ENCODE data around the gene MSL3B.
A peak's percentile ranks its signal among the peaks of the same experiment; 100 is the strongest.

Gene MSL3B

DNA sequence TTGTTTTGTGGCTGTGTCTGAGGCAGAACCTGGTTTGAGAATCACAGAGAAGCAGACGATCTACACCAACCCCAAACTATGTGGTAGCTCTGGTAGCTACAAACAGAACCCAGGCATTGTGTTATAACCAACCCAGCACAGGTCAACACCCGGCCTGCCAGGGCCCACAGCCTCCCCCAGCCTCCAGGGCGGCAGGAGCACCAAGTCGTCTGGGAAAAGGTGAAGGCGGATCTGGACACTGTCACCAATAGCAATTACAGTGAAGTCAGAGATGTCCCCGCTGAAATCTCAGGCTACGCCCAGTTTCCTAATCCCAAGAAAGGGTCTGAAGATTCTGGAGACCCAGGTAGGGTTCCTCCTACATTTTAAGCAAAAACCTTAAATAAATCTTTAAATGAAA is 17.4 kb downstream of the MSL3B start:
- Mint-ChIP-seq H3K27ac (peak overlapping the region; percentile 9), H3K4me1 (peaks cover 73% of the 10 kb centered on the region), H3K27me3 (no peaks in the 10 kb centered on the region), H3K9me3 (no peaks in the 10 kb centered on the region), H3K36me3 (ENCODE audit: low read depth) (peaks cover 83% of the 10 kb centered on the region), H3K4me3 (no peak overlapping the region)
- ChIA-PET CTCF (no interaction called here), POLR2A (interaction anchor here (1.0 to 3.0 kb wide), 3 partner anchors 9 to 645 kb away, joined by 4 to 12 read pairs (median 5); no protein-coding TSS in a partner anchor)
- DNase-seq = peak; percentile 7

GRCh38 chr2:233849607-233850271 is 18.4 kb downstream of the MSL3B start:
- Mint-ChIP-seq H3K27ac (no peak overlapping the region), H3K4me1 (peaks cover 64% of the 10 kb centered on the region), H3K27me3 (no peaks in the 10 kb centered on the region), H3K36me3 (ENCODE audit: low read depth) (peaks cover 93% of the 10 kb centered on the region), H3K9me3 (no peaks in the 10 kb centered on the region), H3K4me3 (no peak overlapping the region)
- DNase-seq = no peak
- CTCF ChIA-PET = no interaction called here
- POLR2A ChIA-PET = interaction anchor here (1.3 to 3.0 kb wide), 2 partner anchors 11 to 15 kb away, joined by 5 to 12 read pairs; no protein-coding TSS in a partner anchor

GRCh38 chr2:233848276-233848675 is 19.9 kb downstream of the MSL3B start:
- Mint-ChIP-seq H3K4me1 (peaks cover 65% of the 10 kb centered on the region), H3K36me3 (ENCODE audit: low read depth) (peaks cover 98% of the 10 kb centered on the region), H3K27me3 (no peaks in the 10 kb centered on the region), H3K27ac (peak overlapping the region; percentile 21), H3K4me3 (no peak overlapping the region), H3K9me3 (no peaks in the 10 kb centered on the region)
- peak; percentile 3 for DNase-seq
- POLR2A ChIA-PET = interaction anchor here (0.8 kb wide), 1 partner anchor 23 kb away, joined by 3 read pairs; no protein-coding TSS in a partner anchor
- CTCF ChIA-PET = no interaction called here

DNA sequence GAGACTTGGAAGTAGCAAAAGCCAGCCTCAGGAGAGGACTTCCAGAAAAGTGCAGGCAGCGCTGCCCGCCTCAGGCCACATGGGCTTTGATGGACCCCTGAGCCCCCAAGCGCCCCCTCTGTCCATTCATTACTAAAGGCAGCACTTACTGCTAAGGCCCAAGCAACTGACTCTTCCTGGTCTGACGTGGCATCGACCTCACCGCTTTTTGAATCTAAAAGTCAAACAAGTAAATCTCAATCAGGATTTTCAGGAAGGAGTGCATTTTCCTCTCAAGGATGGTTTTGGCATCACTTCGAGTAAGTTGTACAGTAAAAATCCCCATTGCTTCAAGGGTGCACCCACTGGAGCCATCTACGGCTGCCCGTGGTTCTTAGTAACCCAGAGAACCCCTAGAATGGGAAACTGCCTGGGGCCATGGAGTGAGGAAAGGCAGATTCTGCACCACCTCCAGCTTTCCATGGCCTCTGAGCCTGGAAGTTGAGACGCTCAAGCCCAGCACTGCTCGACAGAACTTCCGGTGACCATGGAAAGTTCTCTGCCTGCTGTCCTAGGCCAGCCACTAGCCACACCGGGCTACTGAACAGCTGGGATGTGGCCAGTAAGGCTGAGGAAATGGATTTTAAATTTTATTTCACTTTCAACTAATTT is 20.8 kb downstream of the MSL3B start:
- no peaks in the 10 kb centered on the region for H3K27me3 Mint-ChIP-seq
- ChIA-PET POLR2A (interaction anchor here (0.8 kb wide), 1 partner anchor 24 kb away, joined by 3 read pairs; no protein-coding TSS in a partner anchor), CTCF (no interaction called here)
- no peaks in the 10 kb centered on the region for H3K9me3 Mint-ChIP-seq
- H3K36me3 Mint-ChIP-seq (ENCODE audit: low read depth) = peaks cover 98% of the 10 kb centered on the region
- peak; percentile 4 for DNase-seq
- H3K27ac Mint-ChIP-seq = peak overlapping the region; percentile 10
- peaks cover 65% of the 10 kb centered on the region for H3K4me1 Mint-ChIP-seq
- no peak overlapping the region for H3K4me3 Mint-ChIP-seq

GRCh38 chr2:233846387-233847247 is 21.6 kb downstream of the MSL3B start:
- H3K27me3 Mint-ChIP-seq = no peaks in the 10 kb centered on the region
- peak; percentile 13 for DNase-seq
- H3K27ac Mint-ChIP-seq = no peak overlapping the region
- CTCF ChIA-PET = interaction anchor here (1.6 kb wide), 1 partner anchor 11 kb away, joined by 5 read pairs; no protein-coding TSS in a partner anchor
- H3K4me3 Mint-ChIP-seq = no peak overlapping the region
- peaks cover 63% of the 10 kb centered on the region for H3K4me1 Mint-ChIP-seq
- no peaks in the 10 kb centered on the region for H3K9me3 Mint-ChIP-seq
- H3K36me3 Mint-ChIP-seq (ENCODE audit: low read depth) = peaks cover 98% of the 10 kb centered on the region
- POLR2A ChIA-PET = interaction anchor here (0.8 kb wide), 1 partner anchor 8 kb away, joined by 3 read pairs; no protein-coding TSS in a partner anchor

GRCh38 chr2:233845301-233846060 is 22.7 kb downstream of the MSL3B start:
- ChIA-PET POLR2A (interaction anchor here (0.8 kb wide), 1 partner anchor 9 kb away, joined by 3 read pairs; no protein-coding TSS in a partner anchor), CTCF (interaction anchor here (1.6 kb wide), 1 partner anchor 13 kb away, joined by 5 read pairs; no protein-coding TSS in a partner anchor)
- Mint-ChIP-seq H3K27me3 (no peaks in the 10 kb centered on the region), H3K4me1 (peaks cover 64% of the 10 kb centered on the region), H3K27ac (no peak overlapping the region), H3K36me3 (ENCODE audit: low read depth) (peaks cover 98% of the 10 kb centered on the region), H3K4me3 (no peak overlapping the region), H3K9me3 (no peaks in the 10 kb centered on the region)
- no peak for DNase-seq

DNA sequence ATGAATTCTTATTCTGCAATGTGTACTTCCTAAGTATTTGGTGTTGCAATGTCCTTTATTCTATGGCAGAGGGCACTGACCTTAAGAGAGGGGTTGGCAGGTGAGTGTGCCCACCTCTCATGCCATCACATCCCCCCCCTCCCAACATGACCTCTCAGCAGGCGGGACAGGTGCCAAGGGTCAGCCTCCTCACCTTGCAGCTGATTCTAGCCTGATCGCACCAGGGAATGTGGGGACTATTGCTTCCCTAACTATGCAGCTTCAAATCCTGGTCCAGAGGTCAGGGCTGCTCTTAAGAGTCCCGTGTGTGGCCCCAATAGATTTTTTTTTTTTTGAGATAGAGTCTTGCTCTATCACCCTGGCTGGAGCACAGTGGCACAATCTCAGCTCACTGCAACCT is 23.4 kb downstream of the MSL3B start:
- ChIA-PET CTCF (interaction anchor here (1.6 kb wide), 1 partner anchor 13 kb away, joined by 5 read pairs; no protein-coding TSS in a partner anchor), POLR2A (interaction anchor here (1.4 kb wide), 1 partner anchor 9 kb away, joined by 13 read pairs; the partner anchor contains the start of gene HJURP)
- Mint-ChIP-seq H3K4me1 (peaks cover 65% of the 10 kb centered on the region), H3K4me3 (no peak overlapping the region), H3K36me3 (ENCODE audit: low read depth) (peaks cover 98% of the 10 kb centered on the region), H3K27me3 (no peaks in the 10 kb centered on the region), H3K9me3 (no peaks in the 10 kb centered on the region), H3K27ac (no peak overlapping the region)
- peak; percentile 3 for DNase-seq

GRCh38 chr2:233844064-233844807 is 23.9 kb downstream of the MSL3B start:
- Mint-ChIP-seq H3K4me3 (no peak overlapping the region), H3K27ac (no peak overlapping the region), H3K4me1 (peaks cover 65% of the 10 kb centered on the region), H3K27me3 (no peaks in the 10 kb centered on the region), H3K9me3 (no peaks in the 10 kb centered on the region), H3K36me3 (ENCODE audit: low read depth) (peaks cover 98% of the 10 kb centered on the region)
- CTCF ChIA-PET = no interaction called here
- POLR2A ChIA-PET = interaction anchor here (1.4 kb wide), 1 partner anchor 9 kb away, joined by 13 read pairs; the partner anchor contains the start of gene HJURP
- peak; percentile 8 for DNase-seq

DNA sequence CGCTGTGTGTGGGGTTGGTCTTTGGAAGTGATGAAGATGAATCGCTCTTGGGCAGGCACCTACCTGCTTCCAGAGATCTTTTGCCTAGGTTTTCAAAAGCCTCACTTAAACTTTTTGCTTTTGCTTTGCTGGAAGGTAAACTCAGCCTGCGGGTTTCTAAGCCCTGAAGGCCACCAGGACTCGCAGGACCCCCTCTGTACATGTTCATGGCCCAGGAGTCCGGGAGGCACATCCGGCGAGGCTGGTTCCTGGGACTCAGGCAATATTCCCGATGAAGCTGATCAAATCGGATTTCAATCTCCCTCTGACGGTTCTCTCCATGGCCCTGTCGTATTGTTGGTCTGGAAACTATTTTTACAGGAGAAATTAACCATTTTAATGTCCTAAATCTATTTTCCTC is 27.0 kb downstream of the MSL3B start:
- Mint-ChIP-seq H3K4me1 (peaks cover 62% of the 10 kb centered on the region), H3K27ac (no peak overlapping the region), H3K9me3 (no peaks in the 10 kb centered on the region), H3K4me3 (no peak overlapping the region), H3K27me3 (no peaks in the 10 kb centered on the region), H3K36me3 (ENCODE audit: low read depth) (peaks cover 98% of the 10 kb centered on the region)
- ChIA-PET POLR2A (interaction anchor here (1.8 to 2.0 kb wide), 2 partner anchors 10 to 26 kb away, joined by 5 read pairs; no protein-coding TSS in a partner anchor), CTCF (interaction anchor here (0.6 kb wide), 1 partner anchor 7 kb away, joined by 3 read pairs; no protein-coding TSS in a partner anchor)
- peak; percentile 13 for DNase-seq

DNA sequence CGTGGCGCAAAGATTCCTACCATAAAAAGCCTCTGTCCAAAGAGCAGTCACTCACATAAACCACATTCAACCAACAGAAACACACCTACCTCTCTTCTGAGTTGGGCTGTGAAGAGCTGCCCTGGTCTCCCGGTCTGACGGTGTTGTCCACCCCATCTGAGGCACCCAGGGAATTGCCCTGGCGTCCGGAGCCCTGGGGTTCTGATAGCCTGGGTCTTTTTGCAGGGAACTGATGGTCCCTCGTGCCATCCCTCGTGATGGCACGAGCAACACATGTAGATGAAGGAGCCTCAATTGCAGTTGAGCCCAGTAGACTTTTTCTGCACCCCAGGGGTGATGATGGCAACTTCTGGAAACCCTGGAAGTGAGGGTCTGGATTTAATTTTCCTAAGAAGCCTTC is 27.7 kb downstream of the MSL3B start:
- peaks cover 98% of the 10 kb centered on the region for H3K36me3 Mint-ChIP-seq (ENCODE audit: low read depth)
- DNase-seq = peak; percentile 2
- ChIA-PET POLR2A (interaction anchor here (1.2 kb wide), 1 partner anchor 13 kb away, joined by 3 read pairs; no protein-coding TSS in a partner anchor), CTCF (no interaction called here)
- peaks cover 60% of the 10 kb centered on the region for H3K4me1 Mint-ChIP-seq
- no peaks in the 10 kb centered on the region for H3K27me3 Mint-ChIP-seq
- H3K27ac Mint-ChIP-seq = no peak overlapping the region
- H3K9me3 Mint-ChIP-seq = no peaks in the 10 kb centered on the region
- no peak overlapping the region for H3K4me3 Mint-ChIP-seq

GRCh38 chr2:233839447-233839820 is 28.8 kb downstream of the MSL3B start:
- Mint-ChIP-seq H3K27me3 (no peaks in the 10 kb centered on the region), H3K4me3 (no peak overlapping the region), H3K36me3 (ENCODE audit: low read depth) (peaks cover 99% of the 10 kb centered on the region), H3K9me3 (no peaks in the 10 kb centered on the region), H3K4me1 (peaks cover 60% of the 10 kb centered on the region), H3K27ac (peak overlapping the region; percentile 29)
- POLR2A ChIA-PET = interaction anchor here (0.8 to 2.7 kb wide), 2 partner anchors 11 to 1289 kb away, joined by 3 to 12 read pairs; partner anchors contain the start of gene EIF4E2
- peak; percentile 11 for DNase-seq
- CTCF ChIA-PET = interaction anchor here (1.6 kb wide), 1 partner anchor 19 kb away, joined by 3 read pairs; no protein-coding TSS in a partner anchor

All from activated CD4-positive, alpha-beta memory T cell treated with anti-CD3 and anti-CD28 coated beads, Interleukin-2, amount 10 ng/mL, durations not matched to agents 7 days and 5 days (primary cell).